GM23338 (cell line): ENCODE results near the gene CABP2. TPM values are rescaled to one million over a fixed set of nuclear protein-coding genes. Genes with fewer than 3 reads are reported as not detected.

Source experiments
- ATAC-seq: fragments of 200-7000 bp; cut with Tn5 transposase; 3 replicates; pipeline ENCODE4 v1.9.1; 2020
- DNase-seq: peaks from one replicate; pipeline ENCODE4 v3.0.0-alpha.2; 2015; ENCODE audit warnings: low spot score
- H2AFZ ChIP-seq: fragments of 200-600 bp; sonication (generic); 2 replicates; pipeline ENCODE4 v1.8.0; 2016; ENCODE audit warnings: antibody characterized with exemption, mild to moderate bottlenecking, moderate library complexity
- H3F3A ChIP-seq: fragments of 200-600 bp; sonication (generic); replicated peaks from 2 replicates; pipeline ENCODE4 v1.8.0; 2017; ENCODE audit warnings: antibody characterized with exemption, mixed run types, low read depth
- H3K27ac ChIP-seq: fragments of 200-600 bp; sonication (generic); 2 replicates; pipeline ENCODE4 v1.6.1; 2016; ENCODE audit warnings: low read depth
- H3K27me3 ChIP-seq: fragments of 200-600 bp; sonication (generic); 2 replicates; pipeline ENCODE4 v1.8.0; 2016; ENCODE audit warnings: mild to moderate bottlenecking, mixed run types, moderate library complexity; ENCODE audit not compliant: insufficient read depth
- H3K36me3 ChIP-seq: fragments of 200-600 bp; sonication (generic); 2 replicates; pipeline ENCODE4 v1.8.0; 2016; ENCODE audit warnings: mild to moderate bottlenecking; ENCODE audit not compliant: insufficient read depth
- H3K4me1 ChIP-seq: fragments of 200-600 bp; sonication (generic); 2 replicates; pipeline ENCODE4 v1.8.0; 2016; ENCODE audit warnings: mild to moderate bottlenecking, moderate library complexity; ENCODE audit not compliant: insufficient read depth
- H3K4me2 ChIP-seq: fragments of 200-600 bp; sonication (generic); 2 replicates; pipeline ENCODE4 v1.7.1; 2017; ENCODE audit warnings: mixed run types
- H3K4me3 ChIP-seq: fragments of 200-600 bp; sonication (generic); 2 replicates; pipeline ENCODE4 v1.6.1; 2016; ENCODE audit warnings: mixed run types
- H3K79me2 ChIP-seq: fragments of 200-600 bp; sonication (generic); replicated peaks from 2 replicates; pipeline ENCODE4 v1.8.0; 2017; ENCODE audit warnings: mild to moderate bottlenecking; ENCODE audit not compliant: insufficient read depth
- H3K9me2 ChIP-seq: fragments of 200-600 bp; sonication (generic); 2 replicates; pipeline ENCODE4 v1.8.0; 2017; ENCODE audit not compliant: insufficient read depth
- H4K20me1 ChIP-seq: fragments of 200-600 bp; sonication (generic); replicated peaks from 2 replicates; pipeline ENCODE4 v1.8.0; 2017; ENCODE audit warnings: mild to moderate bottlenecking; ENCODE audit not compliant: insufficient read depth
- H3K27ac Mint-ChIP-seq: 2 replicates; pipeline ENCODE4 v1.8.0; 2020; ENCODE audit warnings: inconsistent platforms, mild to moderate bottlenecking, moderate library complexity, mixed read lengths
- H3K27me3 Mint-ChIP-seq: 3 replicates; pipeline ENCODE4 v1.8.0; 2022; ENCODE audit warnings: low read depth, mild to moderate bottlenecking, moderate library complexity, mixed read lengths, inconsistent platforms; ENCODE audit not compliant: insufficient read depth, poor library complexity
- H3K36me3 Mint-ChIP-seq: 3 replicates; pipeline ENCODE4 v1.8.0; 2021; ENCODE audit warnings: low read depth, mild to moderate bottlenecking, inconsistent platforms, moderate library complexity, mixed read lengths
- H3K4me1 Mint-ChIP-seq: 3 replicates; pipeline ENCODE4 v1.8.0; 2020; ENCODE audit warnings: mild to moderate bottlenecking, inconsistent platforms, mixed read lengths
- H3K4me3 Mint-ChIP-seq: 3 replicates; pipeline ENCODE4 v1.8.0; 2021; ENCODE audit warnings: moderate library complexity, mild to moderate bottlenecking, inconsistent platforms, mixed read lengths
- H3K9me3 Mint-ChIP-seq: 3 replicates; pipeline ENCODE4 v1.8.0; 2020; ENCODE audit warnings: moderate library complexity, mild to moderate bottlenecking, inconsistent platforms, mixed read lengths
- CREB1 ChIP-seq: fragments of 250-450 bp; sonication (Bioruptor Pico); IDR thresholded peaks from 2 replicates; pipeline ENCODE4 v1.5.0; 2020; ENCODE audit warnings: low read depth, mild to moderate bottlenecking, moderate library complexity
- EZH2 ChIP-seq: fragments of 200-600 bp; sonication (generic); IDR thresholded peaks from one replicate; pipeline ENCODE4 v1.8.0; 2017; ENCODE audit warnings: antibody characterized with exemption, mild to moderate bottlenecking, low read depth; ENCODE audit not compliant: unreplicated experiment
- JUNB ChIP-seq: IDR thresholded peaks from one replicate; pipeline ENCODE4 v1.6.1; 2016; ENCODE audit warnings: antibody characterized with exemption; ENCODE audit not compliant: unreplicated experiment
- NANOG ChIP-seq: IDR thresholded peaks from 2 replicates; pipeline ENCODE4 v1.6.1; 2016; ENCODE audit warnings: antibody characterized with exemption, borderline replicate concordance
- POLR2AphosphoS5 ChIP-seq: IDR thresholded peaks from 2 replicates; pipeline ENCODE4 v1.6.1; 2016; ENCODE audit warnings: antibody characterized with exemption, low read depth
- ZNF331 ChIP-seq: fragments of 250-450 bp; sonication (Bioruptor Pico); IDR thresholded peaks from 2 replicates; pipeline ENCODE4 v1.5.0; 2020; ENCODE audit warnings: low read depth, mild to moderate bottlenecking, moderate library complexity
- polyA plus RNA-seq: library from polyadenylated mRNA; unstranded; fragments of >200 nt; fragmentation: Nextera tagmentation; extraction: Ambion mirVana; gene quantifications from 2 replicates; pipeline ENCODE4 v1.2.1, GENCODE V29; 2016
- total RNA-seq: library from RNA; depleted of rRNA; stranded (reverse); fragments of >200 nt; shearing (Covaris generic); gene quantifications from 2 replicates; pipeline ENCODE4 v1.2.3, GENCODE V29; 2014
- TF ChIP-seq, protein P1 (sequence below): IDR thresholded peaks from 2 replicates; pipeline ENCODE4 v1.6.1; 2016; ENCODE audit warnings: antibody characterized with exemption
- TF ChIP-seq, protein P2 (sequence below): IDR thresholded peaks from one replicate; pipeline ENCODE4 v1.6.1; 2018; ENCODE audit warnings: antibody characterized with exemption; ENCODE audit not compliant: unreplicated experiment
- TF ChIP-seq, protein P3 (sequence below), 2 experiments: fragments of 200-600 bp in 1 of 2; sonication (generic) in 1 of 2; conservative IDR thresholded peaks; 2 replicates each; pipeline versions ENCODE4 v1.5.1 to v1.6.1; 2016 to 2017; ENCODE audit warnings: antibody characterized with exemption in 2 of 2, low read depth in 2 of 2, mild to moderate bottlenecking in 2 of 2, moderate library complexity in 1 of 2

Gene CABP2
- total and polyA plus RNA-seq, 2 experiments from 2014 or later: not detected

DNA sequence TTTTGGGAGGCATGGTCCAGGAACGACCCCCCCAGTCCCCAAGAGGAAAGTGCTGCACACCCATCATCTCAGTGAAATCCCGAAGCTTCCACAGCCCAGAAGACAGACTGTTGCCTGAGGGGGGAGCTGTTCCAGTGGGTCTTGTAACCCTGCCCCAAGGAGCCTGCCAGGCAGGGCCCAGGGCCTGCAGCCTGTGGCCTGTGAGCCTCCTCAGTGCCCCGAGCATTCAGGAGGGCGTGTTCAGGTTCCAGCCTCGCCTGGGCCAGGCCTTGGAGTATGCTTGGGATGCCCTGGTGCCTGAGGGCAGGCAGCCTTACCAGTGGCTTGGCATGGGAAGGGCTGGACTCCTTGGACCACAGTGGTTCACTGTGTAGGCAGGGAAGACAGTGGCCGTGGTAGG is 18.0 kb upstream of the CABP2 start (continued):
- TF ChIP-seq, protein P1, sequence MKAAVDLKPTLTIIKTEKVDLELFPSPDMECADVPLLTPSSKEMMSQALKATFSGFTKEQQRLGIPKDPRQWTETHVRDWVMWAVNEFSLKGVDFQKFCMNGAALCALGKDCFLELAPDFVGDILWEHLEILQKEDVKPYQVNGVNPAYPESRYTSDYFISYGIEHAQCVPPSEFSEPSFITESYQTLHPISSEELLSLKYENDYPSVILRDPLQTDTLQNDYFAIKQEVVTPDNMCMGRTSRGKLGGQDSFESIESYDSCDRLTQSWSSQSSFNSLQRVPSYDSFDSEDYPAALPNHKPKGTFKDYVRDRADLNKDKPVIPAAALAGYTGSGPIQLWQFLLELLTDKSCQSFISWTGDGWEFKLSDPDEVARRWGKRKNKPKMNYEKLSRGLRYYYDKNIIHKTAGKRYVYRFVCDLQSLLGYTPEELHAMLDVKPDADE: no peak
- TF ChIP-seq EZH2: no peak

DNA sequence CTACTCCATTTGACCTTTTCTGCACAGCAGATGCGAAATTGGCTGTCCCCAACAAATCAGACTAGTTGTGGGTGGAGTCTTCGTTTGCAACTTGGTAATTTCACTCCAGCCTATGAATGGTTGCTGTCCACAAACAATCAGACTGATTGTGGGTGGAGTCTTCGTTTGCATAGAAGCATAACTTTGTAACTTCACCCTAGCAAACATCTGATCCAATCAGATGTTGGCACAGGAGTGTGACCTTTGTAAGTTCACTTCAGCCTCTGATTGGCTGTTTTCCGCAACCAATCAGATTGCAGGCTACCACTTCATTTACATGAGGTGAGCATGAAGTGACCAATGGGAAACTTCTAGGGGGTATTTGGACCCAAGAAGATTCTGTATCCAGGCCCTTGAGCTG is 16.3 kb upstream of the CABP2 start:
- Histone ChIP-seq H3K4me2 (no peak overlapping the region), H3K27me3 (no peaks in the 10 kb centered on the region), H3K36me3 (peaks cover 2% of the 10 kb centered on the region), H3K9me2 (no peaks in the 10 kb centered on the region; the same call in 1 of the 2 replicates), H3K4me1 (0 out of 2 replicates have a peak, but pooled peaks cover 5% of the 10 kb centered on the region), H3F3A (no peaks in the 10 kb centered on the region), H2AFZ (no peak overlapping the region), H3K79me2 (no peaks in the 10 kb centered on the region), H4K20me1 (no peaks in the 10 kb centered on the region), H3K4me3 (no peak overlapping the region), H3K27ac (no peak overlapping the region)
- Mint-ChIP-seq H3K4me3 (no peak overlapping the region), H3K4me1 (peaks cover 5% of the 10 kb centered on the region), H3K27ac (no peak overlapping the region), H3K27me3 (no peaks in the 10 kb centered on the region), H3K36me3 (no peaks in the 10 kb centered on the region), H3K9me3 (peaks cover 18% of the 10 kb centered on the region)
- no peak for DNase-seq
- TF ChIP-seq, protein P2, sequence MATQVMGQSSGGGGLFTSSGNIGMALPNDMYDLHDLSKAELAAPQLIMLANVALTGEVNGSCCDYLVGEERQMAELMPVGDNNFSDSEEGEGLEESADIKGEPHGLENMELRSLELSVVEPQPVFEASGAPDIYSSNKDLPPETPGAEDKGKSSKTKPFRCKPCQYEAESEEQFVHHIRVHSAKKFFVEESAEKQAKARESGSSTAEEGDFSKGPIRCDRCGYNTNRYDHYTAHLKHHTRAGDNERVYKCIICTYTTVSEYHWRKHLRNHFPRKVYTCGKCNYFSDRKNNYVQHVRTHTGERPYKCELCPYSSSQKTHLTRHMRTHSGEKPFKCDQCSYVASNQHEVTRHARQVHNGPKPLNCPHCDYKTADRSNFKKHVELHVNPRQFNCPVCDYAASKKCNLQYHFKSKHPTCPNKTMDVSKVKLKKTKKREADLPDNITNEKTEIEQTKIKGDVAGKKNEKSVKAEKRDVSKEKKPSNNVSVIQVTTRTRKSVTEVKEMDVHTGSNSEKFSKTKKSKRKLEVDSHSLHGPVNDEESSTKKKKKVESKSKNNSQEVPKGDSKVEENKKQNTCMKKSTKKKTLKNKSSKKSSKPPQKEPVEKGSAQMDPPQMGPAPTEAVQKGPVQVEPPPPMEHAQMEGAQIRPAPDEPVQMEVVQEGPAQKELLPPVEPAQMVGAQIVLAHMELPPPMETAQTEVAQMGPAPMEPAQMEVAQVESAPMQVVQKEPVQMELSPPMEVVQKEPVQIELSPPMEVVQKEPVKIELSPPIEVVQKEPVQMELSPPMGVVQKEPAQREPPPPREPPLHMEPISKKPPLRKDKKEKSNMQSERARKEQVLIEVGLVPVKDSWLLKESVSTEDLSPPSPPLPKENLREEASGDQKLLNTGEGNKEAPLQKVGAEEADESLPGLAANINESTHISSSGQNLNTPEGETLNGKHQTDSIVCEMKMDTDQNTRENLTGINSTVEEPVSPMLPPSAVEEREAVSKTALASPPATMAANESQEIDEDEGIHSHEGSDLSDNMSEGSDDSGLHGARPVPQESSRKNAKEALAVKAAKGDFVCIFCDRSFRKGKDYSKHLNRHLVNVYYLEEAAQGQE: no peak
- TF ChIP-seq ZNF331 (CRISPR knock-in tag): no peak
- TF ChIP-seq CREB1 (CRISPR knock-in tag): no peak
- TF ChIP-seq, protein P3, sequence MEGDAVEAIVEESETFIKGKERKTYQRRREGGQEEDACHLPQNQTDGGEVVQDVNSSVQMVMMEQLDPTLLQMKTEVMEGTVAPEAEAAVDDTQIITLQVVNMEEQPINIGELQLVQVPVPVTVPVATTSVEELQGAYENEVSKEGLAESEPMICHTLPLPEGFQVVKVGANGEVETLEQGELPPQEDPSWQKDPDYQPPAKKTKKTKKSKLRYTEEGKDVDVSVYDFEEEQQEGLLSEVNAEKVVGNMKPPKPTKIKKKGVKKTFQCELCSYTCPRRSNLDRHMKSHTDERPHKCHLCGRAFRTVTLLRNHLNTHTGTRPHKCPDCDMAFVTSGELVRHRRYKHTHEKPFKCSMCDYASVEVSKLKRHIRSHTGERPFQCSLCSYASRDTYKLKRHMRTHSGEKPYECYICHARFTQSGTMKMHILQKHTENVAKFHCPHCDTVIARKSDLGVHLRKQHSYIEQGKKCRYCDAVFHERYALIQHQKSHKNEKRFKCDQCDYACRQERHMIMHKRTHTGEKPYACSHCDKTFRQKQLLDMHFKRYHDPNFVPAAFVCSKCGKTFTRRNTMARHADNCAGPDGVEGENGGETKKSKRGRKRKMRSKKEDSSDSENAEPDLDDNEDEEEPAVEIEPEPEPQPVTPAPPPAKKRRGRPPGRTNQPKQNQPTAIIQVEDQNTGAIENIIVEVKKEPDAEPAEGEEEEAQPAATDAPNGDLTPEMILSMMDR (conservative IDR thresholded peaks at IDR 0.05; ENCODE audit: low read depth in 2 of 2): no peak
- TF ChIP-seq NANOG: no peak
- TF ChIP-seq JUNB: no peak
- no peak for TF ChIP-seq POLR2AphosphoS5
- no peak for ATAC-seq
